ENCODE results near the gene KRT73. TPM values are rescaled to one million over a fixed set of nuclear protein-coding genes. Genes with fewer than 3 reads are reported as not detected.

The KRT73 gene
- total and polyA plus RNA-seq, 2 experiments from 2014 or later = not detected

GRCh38 chr12:52646613-52647012, 28.3 kb upstream of the KRT73 start:
- Histone ChIP-seq H3K9me3 (ENCODE audit: low read depth) (no peaks in the 10 kb centered on the region), H2AFZ (no peak overlapping the region), H3K27me3 (peaks cover 9% of the 10 kb centered on the region), H3K4me2 (no peak overlapping the region), H3K4me1 (ENCODE audit: insufficient read depth) (peaks cover 4% of the 10 kb centered on the region), H3K4me3 (no peak overlapping the region), H3K27ac (no peak overlapping the region), H3K79me2 (no peaks in the 10 kb centered on the region), H3K9me2 (replicated peaks; ENCODE audit: insufficient read depth) (no peaks in the 10 kb centered on the region), H4K20me1 (ENCODE audit: insufficient read depth, poor library complexity, severe bottlenecking) (no peaks in the 10 kb centered on the region), H3K36me3 (replicated peaks; ENCODE audit: insufficient read depth, low read depth) (no peaks in the 10 kb centered on the region)
- no peak for TF ChIP-seq EZH2 (IDR thresholded peaks at IDR 0.05; ENCODE audit: borderline replicate concordance)
- TF ChIP-seq, protein P1, sequence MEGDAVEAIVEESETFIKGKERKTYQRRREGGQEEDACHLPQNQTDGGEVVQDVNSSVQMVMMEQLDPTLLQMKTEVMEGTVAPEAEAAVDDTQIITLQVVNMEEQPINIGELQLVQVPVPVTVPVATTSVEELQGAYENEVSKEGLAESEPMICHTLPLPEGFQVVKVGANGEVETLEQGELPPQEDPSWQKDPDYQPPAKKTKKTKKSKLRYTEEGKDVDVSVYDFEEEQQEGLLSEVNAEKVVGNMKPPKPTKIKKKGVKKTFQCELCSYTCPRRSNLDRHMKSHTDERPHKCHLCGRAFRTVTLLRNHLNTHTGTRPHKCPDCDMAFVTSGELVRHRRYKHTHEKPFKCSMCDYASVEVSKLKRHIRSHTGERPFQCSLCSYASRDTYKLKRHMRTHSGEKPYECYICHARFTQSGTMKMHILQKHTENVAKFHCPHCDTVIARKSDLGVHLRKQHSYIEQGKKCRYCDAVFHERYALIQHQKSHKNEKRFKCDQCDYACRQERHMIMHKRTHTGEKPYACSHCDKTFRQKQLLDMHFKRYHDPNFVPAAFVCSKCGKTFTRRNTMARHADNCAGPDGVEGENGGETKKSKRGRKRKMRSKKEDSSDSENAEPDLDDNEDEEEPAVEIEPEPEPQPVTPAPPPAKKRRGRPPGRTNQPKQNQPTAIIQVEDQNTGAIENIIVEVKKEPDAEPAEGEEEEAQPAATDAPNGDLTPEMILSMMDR (IDR thresholded peaks at IDR 0.05; ENCODE audit: poor library complexity) = no peak
- no peak for TF ChIP-seq EZH2phosphoT487 (IDR thresholded peaks at IDR 0.05; ENCODE audit: low read depth, severe bottlenecking, unreplicated experiment)
- WGBS (ENCODE audit: low lambda C conversion rate, missing lambda C conversion rate) = 83% methylated on average over 12 of the region's 12 CpGs
- DNase-seq (ENCODE audit: low spot score) = no peak

GRCh38 chr12:52645982-52646381, 27.6 kb upstream of the KRT73 start:
- 80% methylated on average over 4 of the region's 4 CpGs for WGBS (ENCODE audit: low lambda C conversion rate, missing lambda C conversion rate)
- Histone ChIP-seq H3K9me2 (replicated peaks; ENCODE audit: insufficient read depth) (no peaks in the 10 kb centered on the region), H2AFZ (no peak overlapping the region), H3K9me3 (ENCODE audit: low read depth) (no peaks in the 10 kb centered on the region), H3K4me3 (no peak overlapping the region), H4K20me1 (ENCODE audit: insufficient read depth, poor library complexity, severe bottlenecking) (no peaks in the 10 kb centered on the region), H3K4me1 (ENCODE audit: insufficient read depth) (peaks cover 4% of the 10 kb centered on the region), H3K36me3 (replicated peaks; ENCODE audit: insufficient read depth, low read depth) (no peaks in the 10 kb centered on the region), H3K79me2 (no peaks in the 10 kb centered on the region), H3K4me2 (peak overlapping the region; percentile 23), H3K27ac (peak overlapping the region; percentile 75), H3K27me3 (peaks cover 13% of the 10 kb centered on the region)
- peak; percentile 36 for DNase-seq (ENCODE audit: low spot score)
- TF ChIP-seq EZH2 (IDR thresholded peaks at IDR 0.05; ENCODE audit: borderline replicate concordance) (no peak), EZH2phosphoT487 (IDR thresholded peaks at IDR 0.05; ENCODE audit: low read depth, severe bottlenecking, unreplicated experiment) (no peak)
- TF ChIP-seq, protein P1 (IDR thresholded peaks at IDR 0.05; ENCODE audit: poor library complexity) = no peak

DNA sequence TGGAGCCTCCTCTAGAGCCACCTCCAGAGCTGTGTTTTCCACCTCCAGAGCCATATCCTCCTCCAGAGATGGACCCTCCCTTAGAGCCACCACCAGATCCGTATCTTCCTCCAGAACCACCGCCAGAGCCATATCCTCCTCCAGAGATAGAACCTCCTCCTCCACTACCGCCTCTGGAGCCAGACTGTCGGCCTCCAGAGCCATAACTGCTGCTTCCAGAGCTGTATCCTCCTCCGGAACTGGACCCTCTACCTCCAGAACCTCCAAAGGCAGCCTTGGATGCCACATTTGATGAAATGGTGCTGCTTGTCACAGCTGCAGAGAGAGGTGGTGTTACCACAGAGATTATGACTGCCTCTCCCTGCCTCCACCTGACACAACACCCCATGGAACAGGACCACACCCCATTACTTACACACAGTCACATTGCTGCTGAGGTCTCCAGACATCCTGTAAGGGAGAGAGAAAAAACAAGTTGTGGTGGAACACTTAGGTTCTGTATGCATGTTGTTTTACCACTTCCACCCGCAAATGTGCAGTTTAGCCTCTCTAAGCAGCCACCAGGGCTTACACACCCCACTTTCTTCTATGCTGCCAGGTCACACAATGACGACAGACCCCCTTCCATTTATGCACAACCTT, 26.9 kb upstream of the KRT73 start:
- Histone ChIP-seq H4K20me1 (ENCODE audit: insufficient read depth, poor library complexity, severe bottlenecking) (no peaks in the 10 kb centered on the region), H3K9me3 (ENCODE audit: low read depth) (no peaks in the 10 kb centered on the region), H3K27me3 (peaks cover 13% of the 10 kb centered on the region), H3K79me2 (no peaks in the 10 kb centered on the region), H3K4me3 (no peak overlapping the region), H3K9me2 (replicated peaks; ENCODE audit: insufficient read depth) (no peaks in the 10 kb centered on the region), H3K27ac (peak overlapping the region; percentile 75), H3K4me2 (no peak overlapping the region), H2AFZ (no peak overlapping the region), H3K36me3 (replicated peaks; ENCODE audit: insufficient read depth, low read depth) (no peaks in the 10 kb centered on the region), H3K4me1 (ENCODE audit: insufficient read depth) (peaks cover 4% of the 10 kb centered on the region)
- WGBS (ENCODE audit: low lambda C conversion rate, missing lambda C conversion rate) = 83% methylated on average over 7 of the region's 7 CpGs
- DNase-seq (ENCODE audit: low spot score) = no peak
- TF ChIP-seq EZH2 (IDR thresholded peaks at IDR 0.05; ENCODE audit: borderline replicate concordance) (no peak), EZH2phosphoT487 (IDR thresholded peaks at IDR 0.05; ENCODE audit: low read depth, severe bottlenecking, unreplicated experiment) (no peak)
- TF ChIP-seq, protein P1 (IDR thresholded peaks at IDR 0.05; ENCODE audit: poor library complexity) = no peak
